SK-N-SH (cell line): Measurements from ENCODE around the gene ZFAND6. TPM values are rescaled to one million over a fixed set of nuclear protein-coding genes. Genes with fewer than 3 reads are reported as not detected.
"Not testable (repeated sequence)": the region's sequence is repeated elsewhere in the genome, so short reads cannot be mapped to it uniquely, and the experiment has no call there.

ENCODE experiments used
- CTCF ChIA-PET: fragments of 300-600, 350-600 bp; formaldehyde crosslinking; extraction: SDS; loops from one replicate; lab custom pipeline; 2021; lab: Yijun Ruan, JAX
- POLR2A ChIA-PET: fragments of 350-600 bp; sonication (Branson Sonifier 250); formaldehyde crosslinking; extraction: SDS; loops from one replicate; lab custom pipeline; 2020; ENCODE audit warnings: antibody characterized with exemption, inconsistent platforms; lab: Yijun Ruan, JAX
- DNase-seq: peaks from one replicate; pipeline ENCODE4 v3.0.0; 2012
- H2AFZ ChIP-seq: fragments of 200-600 bp; sonication (generic); 2 replicates; pipeline ENCODE4 v1.8.1; 2016; ENCODE audit warnings: antibody characterized with exemption, mild to moderate bottlenecking, low read depth
- H3F3A ChIP-seq: fragments of 200-600 bp; sonication (generic); replicated peaks from 2 replicates; pipeline ENCODE3; 2016; ENCODE audit warnings: antibody characterized with exemption, mild to moderate bottlenecking; ENCODE audit not compliant: insufficient read depth
- H3K27ac ChIP-seq, 2 experiments: fragments of 200-500 bp in 1 of 2; fragments of 200-600 bp in 1 of 2; sonication (Bioruptor generic) in 1 of 2; sonication (generic), shearing (Covaris generic) in 1 of 2; 2 replicates each; pipeline versions ENCODE4 v1.5.1 to v1.6.1; 2014 to 2016; ENCODE audit warnings: low read depth in 2 of 2, inconsistent platforms in 1 of 2, low read length in 1 of 2, mild to moderate bottlenecking in 1 of 2, mixed read lengths in 1 of 2
- H3K27me3 ChIP-seq: fragments of 200-600 bp; sonication (generic), shearing (Covaris generic); 2 replicates; pipeline ENCODE4 v1.6.1; 2016; ENCODE audit warnings: mixed run types; ENCODE audit not compliant: insufficient read depth
- H3K36me3 ChIP-seq, 2 experiments: fragments of 200-500 bp in 1 of 2; fragments of 200-600 bp in 1 of 2; sonication (Bioruptor generic) in 1 of 2; sonication (generic) in 1 of 2; replicated peaks in 1 of 2; 2 replicates each; pipeline versions ENCODE3 to v1.5.1; 2014 to 2016; ENCODE audit warnings: low read length in 1 of 2, mild to moderate bottlenecking in 1 of 2; ENCODE audit not compliant: insufficient read depth in 2 of 2, control insufficient read depth in 1 of 2
- H3K4me1 ChIP-seq, 2 experiments: fragments of 200-500 bp in 1 of 2; fragments of 200-600 bp in 1 of 2; sonication (Bioruptor generic) in 1 of 2; sonication (generic), shearing (Covaris generic) in 1 of 2; 2 replicates each; pipeline versions ENCODE4 v1.5.1 to v1.6.1; 2014 to 2016; ENCODE audit warnings: low read depth in 1 of 2, low read length in 1 of 2, mixed run types in 1 of 2; ENCODE audit not compliant: insufficient read depth in 2 of 2, control insufficient read depth in 1 of 2
- H3K4me2 ChIP-seq: fragments of 200-600 bp; sonication (generic), shearing (Covaris generic); 2 replicates; pipeline ENCODE4 v1.6.1; 2017; ENCODE audit warnings: mixed run types
- H3K4me3 ChIP-seq, 2 experiments: fragments of 200-500 bp in 1 of 2; fragments of 200-600 bp in 1 of 2; sonication (Bioruptor generic) in 1 of 2; sonication (generic), shearing (Covaris generic) in 1 of 2; 2 replicates each; pipeline versions ENCODE4 v1.5.1 to v1.8.1; 2014 to 2016; ENCODE audit warnings: low read depth in 2 of 2, inconsistent platforms in 1 of 2, low read length in 1 of 2, mild to moderate bottlenecking in 1 of 2, mixed read lengths in 1 of 2, moderate library complexity in 1 of 2
- H3K79me2 ChIP-seq: fragments of 200-600 bp; sonication (generic); 2 replicates; pipeline ENCODE4 v1.8.1; 2017; ENCODE audit warnings: mild to moderate bottlenecking; ENCODE audit not compliant: insufficient read depth
- H3K9ac ChIP-seq: fragments of 200-600 bp; sonication (generic); 2 replicates; pipeline ENCODE4 v1.6.1; 2017; ENCODE audit warnings: mixed run types
- H3K9me2 ChIP-seq: fragments of 200-600 bp; sonication (generic); 2 replicates; pipeline ENCODE4 v1.6.1; 2017; ENCODE audit warnings: mixed run types
- H3K9me3 ChIP-seq: fragments of 200-600 bp; sonication (generic); 2 replicates; pipeline ENCODE4 v1.6.1; 2017; ENCODE audit warnings: mixed run types, mild to moderate bottlenecking, moderate library complexity
- H4K20me1 ChIP-seq: fragments of 200-600 bp; sonication (generic); 2 replicates; pipeline ENCODE4 v1.6.1; 2017; ENCODE audit warnings: mild to moderate bottlenecking, mixed run types; ENCODE audit not compliant: insufficient read depth
- CHD2 ChIP-seq: fragments of 150-350 bp; IDR thresholded peaks from 2 replicates; pipeline ENCODE4 v1.6.1; 2018; ENCODE audit warnings: low read length; ENCODE audit not compliant: partially characterized antibody
- FOXJ3 ChIP-seq: sonication (generic); formaldehyde crosslinking; IDR thresholded peaks from 2 replicates; pipeline ENCODE4 v1.5.1; 2020; ENCODE audit warnings: mild to moderate bottlenecking, missing genetic modification reagents
- FOXM1 ChIP-seq: IDR thresholded peaks from 2 replicates; pipeline ENCODE4 v1.4.0; 2012; ENCODE audit warnings: low read depth, mild to moderate bottlenecking
- IRF3 ChIP-seq: fragments of 150-350 bp; IDR thresholded peaks from 2 replicates; pipeline ENCODE4 v1.6.1; 2016; ENCODE audit warnings: mild to moderate bottlenecking, low read depth, low read length
- MEF2A ChIP-seq: IDR thresholded peaks from 2 replicates; pipeline ENCODE4 v1.4.0; 2012; ENCODE audit warnings: low read depth, borderline replicate concordance
- SIN3A ChIP-seq: IDR thresholded peaks from 2 replicates; pipeline ENCODE4 v1.6.1; 2012; ENCODE audit warnings: low read depth, mild to moderate bottlenecking, low read length, moderate library complexity, borderline replicate concordance
- WGBS: methylation state at CpG from one replicate; pipeline ENCODE4 v1.1.6; 2017; ENCODE audit warnings: low lambda C conversion rate; 5-methylcytosine and 5-hydroxymethylcytosine counted together
- polyA plus RNA-seq, 3 experiments: library from polyadenylated mRNA; depleted of rRNA; stranded (reverse); fragments of >200 nt; gene quantifications; 2 replicates each; pipeline ENCODE4 v1.2.3, GENCODE V29; 2012
- TF ChIP-seq, protein P1 (sequence below): IDR thresholded peaks from 2 replicates; pipeline ENCODE4 v1.4.0; 2012; ENCODE audit warnings: low read depth
- TF ChIP-seq, protein P2 (sequence below): IDR thresholded peaks from 2 replicates; pipeline ENCODE4 v1.4.0; 2012; ENCODE audit warnings: low read depth, borderline replicate concordance
- TF ChIP-seq, protein P3 (sequence below): fragments of 200-600 bp; sonication (generic); IDR thresholded peaks from 2 replicates; pipeline ENCODE4 v1.6.1; 2017; ENCODE audit warnings: antibody characterized with exemption, mild to moderate bottlenecking, moderate library complexity

ZFAND6 gene
- polyA plus RNA-seq, 1 of the 3 experiments (the other 2 are of a cell fraction): 90.1 TPM

DNA sequence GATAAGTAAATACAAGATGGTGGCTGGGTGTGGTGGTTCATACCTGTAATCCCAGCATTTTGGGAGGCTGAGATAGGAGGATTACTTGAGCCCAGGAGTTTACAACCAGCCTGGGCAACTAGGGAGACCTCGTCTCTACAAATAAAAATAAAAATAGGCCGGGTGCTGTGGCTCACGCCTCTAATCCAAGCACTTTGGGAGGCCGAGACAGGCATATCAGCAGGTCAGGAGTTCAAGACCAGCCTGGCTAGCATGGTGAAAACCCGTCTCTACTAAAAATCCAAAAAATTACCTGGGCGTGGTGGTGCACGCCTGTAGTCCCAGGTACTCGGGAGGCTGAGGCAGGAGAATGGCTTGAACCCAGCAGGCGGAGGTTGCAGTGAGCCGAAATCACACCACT lies 14.3 kb upstream of the ZFAND6 start:
- 81% methylated on average over 10 of the region's 10 CpGs for WGBS
- H3K9ac ChIP-seq, CTCF ChIA-PET: not testable (repeated sequence)

GRCh38 chr15:80049046-80049445 lies 10.4 kb upstream of the ZFAND6 start:
- POLR2A ChIA-PET: no interaction called here
- Histone ChIP-seq H3K4me2 (no peak overlapping the region), H3K79me2 (no peaks in the 10 kb centered on the region), H4K20me1 (no peaks in the 10 kb centered on the region), H3K9me2 (no peaks in the 10 kb centered on the region), H3K4me3 (no peak overlapping the region), H3K4me1 (no peaks in the 10 kb centered on the region), H3F3A (no peaks in the 10 kb centered on the region), H3K27me3 (no peaks in the 10 kb centered on the region), H3K9ac (no peak overlapping the region), H3K27ac (no peak overlapping the region), H3K36me3 (no peaks in the 10 kb centered on the region), H3K9me3 (no peaks in the 10 kb centered on the region), H2AFZ (peak overlapping the region; percentile 37; the same call in 1 of the 2 replicates)
- no peak for DNase-seq
- 17% methylated on average over 2 of the region's 2 CpGs for WGBS
- CTCF ChIA-PET: no interaction called here
- TF ChIP-seq, protein P1, sequence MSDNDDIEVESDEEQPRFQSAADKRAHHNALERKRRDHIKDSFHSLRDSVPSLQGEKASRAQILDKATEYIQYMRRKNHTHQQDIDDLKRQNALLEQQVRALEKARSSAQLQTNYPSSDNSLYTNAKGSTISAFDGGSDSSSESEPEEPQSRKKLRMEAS: no peak
- TF ChIP-seq FOXJ3 (CRISPR knock-in tag) (no peak), IRF3 (no peak), MEF2A (no peak), SIN3A (no peak), FOXM1 (no peak), CHD2 (no peak)
- TF ChIP-seq, protein P2, sequence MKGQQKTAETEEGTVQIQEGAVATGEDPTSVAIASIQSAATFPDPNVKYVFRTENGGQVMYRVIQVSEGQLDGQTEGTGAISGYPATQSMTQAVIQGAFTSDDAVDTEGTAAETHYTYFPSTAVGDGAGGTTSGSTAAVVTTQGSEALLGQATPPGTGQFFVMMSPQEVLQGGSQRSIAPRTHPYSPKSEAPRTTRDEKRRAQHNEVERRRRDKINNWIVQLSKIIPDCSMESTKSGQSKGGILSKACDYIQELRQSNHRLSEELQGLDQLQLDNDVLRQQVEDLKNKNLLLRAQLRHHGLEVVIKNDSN: no peak
- TF ChIP-seq, protein P3, sequence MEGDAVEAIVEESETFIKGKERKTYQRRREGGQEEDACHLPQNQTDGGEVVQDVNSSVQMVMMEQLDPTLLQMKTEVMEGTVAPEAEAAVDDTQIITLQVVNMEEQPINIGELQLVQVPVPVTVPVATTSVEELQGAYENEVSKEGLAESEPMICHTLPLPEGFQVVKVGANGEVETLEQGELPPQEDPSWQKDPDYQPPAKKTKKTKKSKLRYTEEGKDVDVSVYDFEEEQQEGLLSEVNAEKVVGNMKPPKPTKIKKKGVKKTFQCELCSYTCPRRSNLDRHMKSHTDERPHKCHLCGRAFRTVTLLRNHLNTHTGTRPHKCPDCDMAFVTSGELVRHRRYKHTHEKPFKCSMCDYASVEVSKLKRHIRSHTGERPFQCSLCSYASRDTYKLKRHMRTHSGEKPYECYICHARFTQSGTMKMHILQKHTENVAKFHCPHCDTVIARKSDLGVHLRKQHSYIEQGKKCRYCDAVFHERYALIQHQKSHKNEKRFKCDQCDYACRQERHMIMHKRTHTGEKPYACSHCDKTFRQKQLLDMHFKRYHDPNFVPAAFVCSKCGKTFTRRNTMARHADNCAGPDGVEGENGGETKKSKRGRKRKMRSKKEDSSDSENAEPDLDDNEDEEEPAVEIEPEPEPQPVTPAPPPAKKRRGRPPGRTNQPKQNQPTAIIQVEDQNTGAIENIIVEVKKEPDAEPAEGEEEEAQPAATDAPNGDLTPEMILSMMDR: no peak

More for the DNA sequence above, 14.3 kb upstream of the ZFAND6 start:
- H3K4me2 ChIP-seq, H4K20me1 ChIP-seq, H2AFZ ChIP-seq, H3F3A ChIP-seq, POLR2A ChIA-PET, H3K9me2 ChIP-seq, H3K27ac ChIP-seq, H3K4me1 ChIP-seq, H3K79me2 ChIP-seq, DNase-seq, H3K27me3 ChIP-seq, H3K4me3 ChIP-seq, H3K9me3 ChIP-seq, H3K36me3 ChIP-seq: not testable (repeated sequence)
